CD14-positive monocyte (primary cell): ENCODE measurements around the gene AKAP8. TPM values are rescaled to one million over a fixed set of nuclear protein-coding genes. Genes with fewer than 3 reads are reported as not detected.
"Not testable (repeated sequence)": the region's sequence is repeated elsewhere in the genome, so short reads cannot be mapped to it uniquely, and the experiment has no call there.

Source experiments
- DNase-seq, 3 donors: peaks; one replicate each; pipeline ENCODE4 v3.0.0-alpha.2; 2011 to 2022
- H2AFZ ChIP-seq: 2 replicates; pipeline ENCODE4 v1.6.0; 2012; ENCODE audit warnings: mild to moderate bottlenecking, low read depth, low read length, inconsistent platforms; ENCODE audit not compliant: insufficient read depth, poor library complexity, severe bottlenecking
- H3K27ac ChIP-seq, 2 donors: 1 replicate in 1 of 2; 2 replicates in 1 of 2; pipeline ENCODE4 v1.5.1; 2012 to 2013; ENCODE audit warnings: low read length in 2 of 2, control low read depth in 1 of 2, inconsistent platforms in 1 of 2, low read depth in 1 of 2, mild to moderate bottlenecking in 1 of 2
- H3K27me3 ChIP-seq, 2 donors: one replicate each; pipeline versions ENCODE4 v1.6.0 to v1.6.1; 2011 to 2013; ENCODE audit warnings: low read length in 2 of 2; ENCODE audit not compliant: control insufficient read depth in 2 of 2, insufficient read depth in 2 of 2
- H3K36me3 ChIP-seq, 2 donors: replicated peaks in 1 of 2; 1 replicate in 1 of 2; 2 replicates in 1 of 2; pipeline versions ENCODE4 v1.5.1 to v1.6.1; 2012 to 2013; ENCODE audit warnings: low read length in 2 of 2, control low read depth in 1 of 2, inconsistent platforms in 1 of 2, mild to moderate bottlenecking in 1 of 2; ENCODE audit not compliant: insufficient read depth in 2 of 2, control insufficient read depth in 1 of 2
- H3K4me1 ChIP-seq, 2 donors: 1 replicate in 1 of 2; 2 replicates in 1 of 2; pipeline versions ENCODE4 v1.5.1 to v1.6.1; 2012 to 2013; ENCODE audit warnings: low read length in 2 of 2, control low read depth in 1 of 2, inconsistent platforms in 1 of 2, mild to moderate bottlenecking in 1 of 2, moderate library complexity in 1 of 2; ENCODE audit not compliant: insufficient read depth in 2 of 2, control insufficient read depth in 1 of 2
- H3K4me2 ChIP-seq: replicated peaks from 2 replicates; pipeline ENCODE3; 2012; ENCODE audit warnings: low read length, moderate library complexity, mild to moderate bottlenecking; ENCODE audit not compliant: poor library complexity, severe bottlenecking; ENCODE audit errors: extremely low read depth
- H3K4me3 ChIP-seq, 3 experiments: fragments of 200-600 bp in 1 of 3; sonication (generic) in 1 of 3; replicated peaks in 1 of 3; 1 replicate in 2 of 3; 2 replicates in 1 of 3; pipeline ENCODE4 v1.5.1; 2011 to 2013; ENCODE audit warnings: low read length in 3 of 3, mild to moderate bottlenecking in 3 of 3, control low read depth in 2 of 3, low read depth in 2 of 3, inconsistent platforms in 1 of 3, moderate library complexity in 1 of 3
- H3K79me2 ChIP-seq: 2 replicates; pipeline ENCODE4 v1.6.0; 2012; ENCODE audit warnings: mild to moderate bottlenecking, control low read depth, inconsistent platforms, low read length, moderate library complexity; ENCODE audit not compliant: insufficient read depth
- H3K9ac ChIP-seq: 2 replicates; pipeline ENCODE4 v1.6.0; 2017; ENCODE audit warnings: low read length, mild to moderate bottlenecking; ENCODE audit not compliant: insufficient read depth, poor library complexity, severe bottlenecking
- H3K9me3 ChIP-seq, 2 donors: replicated peaks in 1 of 2; 1 replicate in 1 of 2; 2 replicates in 1 of 2; pipeline versions ENCODE4 v1.5.1 to v1.6.1; 2012 to 2013; ENCODE audit warnings: low read length in 2 of 2, control low read depth in 1 of 2; ENCODE audit not compliant: control insufficient read depth in 1 of 2, insufficient read depth in 1 of 2
- H4K20me1 ChIP-seq: 2 replicates; pipeline ENCODE4 v1.6.0; 2012; ENCODE audit warnings: mild to moderate bottlenecking, low read length, control low read depth, moderate library complexity; ENCODE audit not compliant: insufficient read depth
- H3K27ac Mint-ChIP-seq, 7 donors: one replicate each; pipeline ENCODE4 v1.8.0; 2020; ENCODE audit warnings: mild to moderate bottlenecking in 7 of 7, mixed read lengths in 7 of 7, moderate library complexity in 6 of 7, inconsistent platforms in 2 of 7
- H3K27me3 Mint-ChIP-seq, 3 donors: one replicate each; pipeline ENCODE4 v1.8.0; 2021 to 2022; ENCODE audit warnings: low read depth in 3 of 3, mild to moderate bottlenecking in 3 of 3, mixed read lengths in 3 of 3, moderate library complexity in 3 of 3, inconsistent platforms in 1 of 3
- H3K36me3 Mint-ChIP-seq, 2 donors: one replicate each; pipeline ENCODE4 v1.8.0; 2020; ENCODE audit warnings: mixed read lengths in 2 of 2, inconsistent platforms in 1 of 2, mild to moderate bottlenecking in 1 of 2
- H3K4me1 Mint-ChIP-seq: one replicate; pipeline ENCODE4 v1.8.0; 2020; ENCODE audit warnings: mild to moderate bottlenecking, mixed read lengths
- H3K4me3 Mint-ChIP-seq, 2 donors: one replicate each; pipeline ENCODE4 v1.8.0; 2020; ENCODE audit warnings: mild to moderate bottlenecking in 2 of 2, mixed read lengths in 2 of 2, moderate library complexity in 1 of 2
- H3K9me3 Mint-ChIP-seq, 7 donors: one replicate each; pipeline ENCODE4 v1.8.0; 2020 to 2022; ENCODE audit warnings: mixed read lengths in 7 of 7, mild to moderate bottlenecking in 6 of 7, moderate library complexity in 6 of 7, inconsistent platforms in 2 of 7
- WGBS: methylation state at CpG from one replicate; pipeline ENCODE4 v1.1.5; 2013; ENCODE audit warnings: missing lambda C conversion rate; ENCODE audit not compliant: insufficient coverage; 5-methylcytosine and 5-hydroxymethylcytosine counted together
- intact Hi-C, 2 donors: fragments of 100-400 bp; cut with micrococcal nuclease; formaldehyde crosslinking; loops; one replicate each; pipeline versions ENCODE4 v1.15.0 to v1.15.1; 2023
- polyA plus RNA-seq, 3 donors: library from polyadenylated mRNA; depleted of rRNA in 1 of 3; unstranded in 2 of 3; stranded (reverse) in 1 of 3; fragments of 300-500 nt in 2 of 3; fragments of >200 nt in 1 of 3; fragmentation: Illumina TruSeq in 2 of 3; gene quantifications; 1 replicate in 2 of 3; 2 replicates in 1 of 3; pipeline ENCODE4 v1.2.3, GENCODE V29; 2012 to 2021
- TF ChIP-seq, protein P1 (sequence below): fragments of 200-600 bp; IDR thresholded peaks from one replicate; pipeline ENCODE4 v1.8.0; 2022; ENCODE audit warnings: antibody characterized with exemption, mild to moderate bottlenecking

The AKAP8 gene
- polyA plus RNA-seq, 3 donors = 8.0 to 25.9 (median 12.3) TPM

GRCh38 chr19:15417699-15418098 is 38.1 kb upstream of the AKAP8 start:
- DNase-seq = no peak

DNA sequence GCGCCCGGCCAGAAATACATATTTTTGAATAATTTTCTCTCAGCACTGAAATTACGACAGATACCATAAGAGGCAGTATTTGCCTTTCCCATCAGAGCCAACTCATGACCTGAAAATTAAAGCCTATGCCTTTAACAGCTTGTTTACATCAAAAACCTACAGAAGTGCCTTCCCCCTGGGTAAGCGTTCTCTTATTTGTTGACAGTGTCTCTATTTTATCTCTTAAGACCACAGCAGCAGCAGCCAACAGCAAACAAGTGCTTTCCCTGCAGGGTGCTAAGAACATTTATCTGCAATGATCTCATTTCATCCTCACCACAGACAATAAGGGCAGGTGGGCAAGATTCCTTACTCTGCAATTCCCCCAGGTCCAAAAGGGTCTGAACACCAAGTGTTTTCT is 33.2 kb upstream of the AKAP8 start:
- Histone ChIP-seq H3K4me3 (no peak overlapping the region), H3K79me2 (peaks cover 100% of the 10 kb centered on the region), H2AFZ (no peak overlapping the region), H4K20me1 (peaks cover 98% of the 10 kb centered on the region), H3K4me1 (peaks cover 10 to 13% of the 10 kb centered on the region in 2 donors), H3K27me3 (no peaks in the 10 kb centered on the region), H3K9me3 (no peaks in the 10 kb centered on the region), H3K4me2 (no peak overlapping the region), H3K27ac (no peak overlapping the region), H3K36me3 (peaks cover 26 to 41% of the 10 kb centered on the region in 2 donors), H3K9ac (no peak overlapping the region)
- peaks cover 30 to 56% of the 10 kb centered on the region in 2 donors for H3K36me3 Mint-ChIP-seq
- TF ChIP-seq, protein P1, sequence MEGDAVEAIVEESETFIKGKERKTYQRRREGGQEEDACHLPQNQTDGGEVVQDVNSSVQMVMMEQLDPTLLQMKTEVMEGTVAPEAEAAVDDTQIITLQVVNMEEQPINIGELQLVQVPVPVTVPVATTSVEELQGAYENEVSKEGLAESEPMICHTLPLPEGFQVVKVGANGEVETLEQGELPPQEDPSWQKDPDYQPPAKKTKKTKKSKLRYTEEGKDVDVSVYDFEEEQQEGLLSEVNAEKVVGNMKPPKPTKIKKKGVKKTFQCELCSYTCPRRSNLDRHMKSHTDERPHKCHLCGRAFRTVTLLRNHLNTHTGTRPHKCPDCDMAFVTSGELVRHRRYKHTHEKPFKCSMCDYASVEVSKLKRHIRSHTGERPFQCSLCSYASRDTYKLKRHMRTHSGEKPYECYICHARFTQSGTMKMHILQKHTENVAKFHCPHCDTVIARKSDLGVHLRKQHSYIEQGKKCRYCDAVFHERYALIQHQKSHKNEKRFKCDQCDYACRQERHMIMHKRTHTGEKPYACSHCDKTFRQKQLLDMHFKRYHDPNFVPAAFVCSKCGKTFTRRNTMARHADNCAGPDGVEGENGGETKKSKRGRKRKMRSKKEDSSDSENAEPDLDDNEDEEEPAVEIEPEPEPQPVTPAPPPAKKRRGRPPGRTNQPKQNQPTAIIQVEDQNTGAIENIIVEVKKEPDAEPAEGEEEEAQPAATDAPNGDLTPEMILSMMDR = no peak
- intact Hi-C loops = no loop called here
- no peaks in the 10 kb centered on the region for H3K9me3 Mint-ChIP-seq
- WGBS = 87% methylated on average over 4 of the region's 4 CpGs
- peak overlapping the region in 2 of 7 donors; percentile 33 to 40 for H3K27ac Mint-ChIP-seq
- no peaks in the 10 kb centered on the region for H3K27me3 Mint-ChIP-seq
- no peak overlapping the region for H3K4me3 Mint-ChIP-seq
- DNase-seq = no peak
- H3K4me1 Mint-ChIP-seq = peaks cover 21% of the 10 kb centered on the region

More at GRCh38 chr19:15417699-15418098, 38.1 kb upstream of the AKAP8 start:
- peaks cover 8 to 23% of the 10 kb centered on the region in 2 donors for H3K36me3 ChIP-seq
- peak overlapping the region; percentile 97 to 99 for H3K4me3 Mint-ChIP-seq
- intact Hi-C loops = loop anchor here (2.0 to 5.0 kb wide), 4 partner anchors 15 to 40 kb away; partner anchors contain the start of gene AKAP8 (in 1 of the 2)
- peaks cover 52% of the 10 kb centered on the region for H4K20me1 ChIP-seq
- H3K27ac ChIP-seq = peak overlapping the region in 1 of 2 donors; percentile 92
- peak overlapping the region; percentile 97 for H3K9ac ChIP-seq
- peak overlapping the region in 6 of 7 donors; percentile 75 to 99 (median 97) for H3K27ac Mint-ChIP-seq
- peaks cover 18 to 41% of the 10 kb centered on the region in 2 donors for H3K36me3 Mint-ChIP-seq
- peak overlapping the region; percentile 86 to 97 (median 97) for H3K4me3 ChIP-seq
- H3K9me3 ChIP-seq = no peaks in the 10 kb centered on the region
- peaks cover 19 to 26% of the 10 kb centered on the region in 2 donors for H3K4me1 ChIP-seq
- peak overlapping the region; percentile 87 for H2AFZ ChIP-seq
- no peaks in the 10 kb centered on the region for H3K27me3 ChIP-seq
- TF ChIP-seq, protein P1 = no peak
- H3K27me3 Mint-ChIP-seq = no peaks in the 10 kb centered on the region
- WGBS = 11% methylated on average over 9 of the region's 9 CpGs
- H3K4me1 Mint-ChIP-seq = peaks cover 33% of the 10 kb centered on the region
- peaks cover 0 to 2% (median 0%) of the 10 kb centered on the region in 7 donors for H3K9me3 Mint-ChIP-seq
- H3K4me2 ChIP-seq = peak overlapping the region; percentile 85
- peaks cover 62% of the 10 kb centered on the region for H3K79me2 ChIP-seq

DNA sequence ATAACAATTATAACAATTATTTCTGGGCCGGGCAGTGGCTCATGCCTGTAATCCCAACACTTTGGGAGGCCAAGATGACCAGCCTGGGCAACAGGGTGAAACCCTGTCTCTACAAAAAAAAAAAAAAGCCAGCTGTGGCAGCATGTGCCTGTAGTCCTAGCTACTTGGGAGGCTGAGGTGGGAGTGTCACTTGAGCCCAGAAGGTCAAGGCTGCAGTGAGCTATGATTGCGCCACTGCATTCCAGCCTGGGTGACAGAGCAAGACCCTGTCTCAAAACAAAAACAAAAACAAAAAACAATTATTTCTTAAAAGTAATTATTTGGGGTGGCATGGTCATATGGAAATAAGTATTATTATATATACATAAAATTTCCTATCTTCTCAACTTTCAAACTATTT is 31.8 kb upstream of the AKAP8 start:
- peaks cover 98% of the 10 kb centered on the region for H4K20me1 ChIP-seq
- H2AFZ ChIP-seq, H3K4me3 ChIP-seq, H3K27me3 ChIP-seq, H3K27ac ChIP-seq, DNase-seq, H3K9me3 ChIP-seq, H3K4me3 Mint-ChIP-seq, H3K4me2 ChIP-seq, H3K4me1 Mint-ChIP-seq, H3K9ac ChIP-seq, H3K4me1 ChIP-seq, H3K27me3 Mint-ChIP-seq, intact Hi-C loops, H3K9me3 Mint-ChIP-seq: not testable (repeated sequence)
- Mint-ChIP-seq H3K36me3 (peaks cover 33 to 63% of the 10 kb centered on the region in 2 donors), H3K27ac (peak overlapping the region in 3 of 7 donors; percentile 37 to 75 (median 46))
- H3K79me2 ChIP-seq = peaks cover 100% of the 10 kb centered on the region
- peaks cover 30 to 54% of the 10 kb centered on the region in 2 donors for H3K36me3 ChIP-seq
- no CpG with 5 or more reads among the region's 2 CpGs for WGBS
